ENCODE data around the gene COL4A1. TPM values are rescaled to one million over a fixed set of nuclear protein-coding genes. Genes with fewer than 3 reads are reported as not detected.

The COL4A1 gene
- polyA plus RNA-seq, 1 of the 3 experiments (the other 2 are of a cell fraction) = 30.3 TPM

- Histone ChIP-seq H3K4me1 (ENCODE audit: control insufficient read depth in 1 of 2, insufficient read depth in 2 of 2, low read depth in 1 of 2, low read length in 1 of 2) (peaks cover 14 to 25% of the 10 kb centered on the region in 2 experiments; a peak in 3 of 4 replicates), H3K9me2 (no peaks in the 10 kb centered on the region), H3K36me3 (replicated peaks in 1 of 2; ENCODE audit: control insufficient read depth in 1 of 2, insufficient read depth in 2 of 2, low read length in 1 of 2) (no peaks in the 10 kb centered on the region), H3K27ac (ENCODE audit: low read depth in 2 of 2, low read length in 1 of 2) (peak overlapping the region in 1 of 2 experiments; percentile 69; a peak in 3 of 4 replicates), H3K9ac (no peak overlapping the region), H4K20me1 (ENCODE audit: insufficient read depth) (no peaks in the 10 kb centered on the region), H3K79me2 (ENCODE audit: insufficient read depth) (peaks cover 51% of the 10 kb centered on the region), H3K27me3 (ENCODE audit: insufficient read depth) (no peaks in the 10 kb centered on the region), H3F3A (replicated peaks; ENCODE audit: insufficient read depth) (peaks cover 40% of the 10 kb centered on the region), H3K4me3 (ENCODE audit: low read depth in 2 of 2, low read length in 1 of 2) (no peak overlapping the region), H2AFZ (ENCODE audit: low read depth) (no peak overlapping the region), H3K4me2 (no peak overlapping the region), H3K9me3 (no peaks in the 10 kb centered on the region)
- DNase-seq = no peak
- CTCF ChIA-PET = interaction anchor here (1.6 kb wide), 1 partner anchor 156 kb away, joined by 3 read pairs; no protein-coding TSS in a partner anchor
- TF ChIP-seq ZBTB33 (IDR thresholded peaks at IDR 0.05; ENCODE audit: borderline replicate concordance, low read depth) (no peak), ELF1 (IDR thresholded peaks at IDR 0.05) (no peak), TCF12 (IDR thresholded peaks at IDR 0.05) (no peak)
- TF ChIP-seq, protein P1, sequence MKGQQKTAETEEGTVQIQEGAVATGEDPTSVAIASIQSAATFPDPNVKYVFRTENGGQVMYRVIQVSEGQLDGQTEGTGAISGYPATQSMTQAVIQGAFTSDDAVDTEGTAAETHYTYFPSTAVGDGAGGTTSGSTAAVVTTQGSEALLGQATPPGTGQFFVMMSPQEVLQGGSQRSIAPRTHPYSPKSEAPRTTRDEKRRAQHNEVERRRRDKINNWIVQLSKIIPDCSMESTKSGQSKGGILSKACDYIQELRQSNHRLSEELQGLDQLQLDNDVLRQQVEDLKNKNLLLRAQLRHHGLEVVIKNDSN (IDR thresholded peaks at IDR 0.05; ENCODE audit: borderline replicate concordance, low read depth) = no peak
- WGBS (ENCODE audit: low lambda C conversion rate) = 80% methylated on average over 18 of the region's 18 CpGs
- POLR2A ChIA-PET = no interaction called here
Measured at GRCh38 chr13:110256126-110256905, 50.6 kb downstream of the COL4A1 start.

DNA sequence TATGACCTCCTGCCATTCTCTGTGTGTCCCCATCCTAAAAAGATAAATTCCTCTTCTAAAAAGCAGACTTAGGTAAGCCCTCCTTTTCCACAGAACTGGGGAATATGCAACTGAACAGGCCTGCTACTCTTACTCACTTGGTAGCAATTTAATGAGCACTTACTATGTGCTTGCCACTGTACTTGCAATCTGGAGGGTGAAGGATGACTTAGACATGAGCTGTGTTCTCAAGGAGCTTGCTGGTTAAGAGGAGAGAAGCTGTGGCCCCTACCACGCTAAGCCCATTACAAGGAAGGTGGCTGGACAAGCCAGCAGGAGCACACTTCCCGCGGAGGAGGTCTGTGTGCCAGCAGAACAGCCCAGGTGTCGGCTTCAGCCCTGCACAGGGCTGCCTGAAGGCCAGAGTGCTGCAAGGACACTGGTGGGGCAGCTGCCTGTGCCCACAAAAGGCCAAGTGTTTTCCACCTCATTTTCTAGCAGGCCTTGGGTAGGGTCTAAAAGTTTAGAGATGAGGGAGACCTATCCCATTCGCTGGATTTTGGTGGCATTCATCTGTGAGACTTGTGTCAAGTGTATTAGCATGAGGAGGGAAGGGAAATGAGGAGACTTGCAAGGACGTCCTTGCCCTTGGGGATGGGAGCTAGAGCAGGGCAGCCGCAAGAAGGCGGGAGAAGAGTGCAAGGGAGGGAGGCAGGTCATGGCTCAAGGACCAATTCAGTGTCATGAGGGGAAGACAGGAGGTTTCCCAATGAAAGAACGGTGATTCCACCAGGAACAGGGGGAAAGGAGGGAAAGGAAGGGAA is 52.0 kb downstream of the COL4A1 start:
- DNase-seq = no peak
- peaks cover 52% of the 10 kb centered on the region for H3K79me2 ChIP-seq (ENCODE audit: insufficient read depth)
- peaks cover 42% of the 10 kb centered on the region for H3F3A ChIP-seq (replicated peaks; ENCODE audit: insufficient read depth)
- no peak for TF ChIP-seq ZBTB33 (IDR thresholded peaks at IDR 0.05; ENCODE audit: borderline replicate concordance, low read depth)
- TF ChIP-seq, protein P2, sequence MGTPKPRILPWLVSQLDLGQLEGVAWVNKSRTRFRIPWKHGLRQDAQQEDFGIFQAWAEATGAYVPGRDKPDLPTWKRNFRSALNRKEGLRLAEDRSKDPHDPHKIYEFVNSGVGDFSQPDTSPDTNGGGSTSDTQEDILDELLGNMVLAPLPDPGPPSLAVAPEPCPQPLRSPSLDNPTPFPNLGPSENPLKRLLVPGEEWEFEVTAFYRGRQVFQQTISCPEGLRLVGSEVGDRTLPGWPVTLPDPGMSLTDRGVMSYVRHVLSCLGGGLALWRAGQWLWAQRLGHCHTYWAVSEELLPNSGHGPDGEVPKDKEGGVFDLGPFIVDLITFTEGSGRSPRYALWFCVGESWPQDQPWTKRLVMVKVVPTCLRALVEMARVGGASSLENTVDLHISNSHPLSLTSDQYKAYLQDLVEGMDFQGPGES (IDR thresholded peaks at IDR 0.05; ENCODE audit: low read depth, low read length) = no peak
- no peak for TF ChIP-seq ELF1 (IDR thresholded peaks at IDR 0.05)
- TF ChIP-seq MEF2A (IDR thresholded peaks at IDR 0.05; ENCODE audit: borderline replicate concordance, low read depth) = no peak
- no peak for TF ChIP-seq JUND (IDR thresholded peaks at IDR 0.05)
- TF ChIP-seq EZH2phosphoT487 (IDR thresholded peaks at IDR 0.05; ENCODE audit: borderline replicate concordance, low read depth) = no peak
- no peak for TF ChIP-seq USF2 (IDR thresholded peaks at IDR 0.05; ENCODE audit: borderline replicate concordance, low read depth, low read length)
- TF ChIP-seq GATA2 (CRISPR knock-in tag; IDR thresholded peaks at IDR 0.05) = no peak
- TF ChIP-seq YY1 (IDR thresholded peaks at IDR 0.05; ENCODE audit: low read depth) = no peak
- TF ChIP-seq, protein P3, sequence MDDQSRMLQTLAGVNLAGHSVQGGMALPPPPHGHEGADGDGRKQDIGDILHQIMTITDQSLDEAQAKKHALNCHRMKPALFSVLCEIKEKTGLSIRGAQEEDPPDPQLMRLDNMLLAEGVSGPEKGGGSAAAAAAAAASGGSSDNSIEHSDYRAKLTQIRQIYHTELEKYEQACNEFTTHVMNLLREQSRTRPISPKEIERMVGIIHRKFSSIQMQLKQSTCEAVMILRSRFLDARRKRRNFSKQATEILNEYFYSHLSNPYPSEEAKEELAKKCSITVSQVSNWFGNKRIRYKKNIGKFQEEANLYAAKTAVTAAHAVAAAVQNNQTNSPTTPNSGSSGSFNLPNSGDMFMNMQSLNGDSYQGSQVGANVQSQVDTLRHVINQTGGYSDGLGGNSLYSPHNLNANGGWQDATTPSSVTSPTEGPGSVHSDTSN (IDR thresholded peaks at IDR 0.05) = no peak
- no peak for TF ChIP-seq TCF12 (IDR thresholded peaks at IDR 0.05)
- H2AFZ ChIP-seq (ENCODE audit: low read depth) = no peak overlapping the region
- POLR2A ChIA-PET = no interaction called here
- no peaks in the 10 kb centered on the region for H3K9me2 ChIP-seq
- H3K9ac ChIP-seq = no peak overlapping the region
- peaks cover 23 to 25% of the 10 kb centered on the region in 2 experiments for H3K4me1 ChIP-seq (ENCODE audit: control insufficient read depth in 1 of 2, insufficient read depth in 2 of 2, low read depth in 1 of 2, low read length in 1 of 2)
- no peak overlapping the region for H3K4me2 ChIP-seq
- WGBS (ENCODE audit: low lambda C conversion rate) = 87% methylated on average over 8 of the region's 9 CpGs
- H4K20me1 ChIP-seq (ENCODE audit: insufficient read depth) = no peaks in the 10 kb centered on the region
- no peaks in the 10 kb centered on the region for H3K9me3 ChIP-seq
- H3K36me3 ChIP-seq (replicated peaks in 1 of 2; ENCODE audit: control insufficient read depth in 1 of 2, insufficient read depth in 2 of 2, low read length in 1 of 2) = no peaks in the 10 kb centered on the region
- CTCF ChIA-PET = interaction anchor here (1.0 kb wide), 1 partner anchor 12 kb away, joined by 3 read pairs; no protein-coding TSS in a partner anchor
- H3K27ac ChIP-seq (ENCODE audit: low read depth in 2 of 2, low read length in 1 of 2) = peak overlapping the region; percentile 3 to 16; a peak in 3 of 4 replicates
- H3K4me3 ChIP-seq (ENCODE audit: low read depth in 2 of 2, low read length in 1 of 2) = no peak overlapping the region
- H3K27me3 ChIP-seq (ENCODE audit: insufficient read depth) = no peaks in the 10 kb centered on the region
